Body of pancreas (tissue), 4 donors: ENCODE data around the gene STRA6.

ENCODE experiments used
- CTCF ChIP-seq, 7 experiments: fragments of 450-650 bp in 4 of 7; fragments of 200-600 bp in 3 of 7; sonication (generic) in 3 of 7; IDR thresholded peaks; one replicate each; pipeline ENCODE4 v1.5.1; 2016 to 2019; ENCODE audit warnings: antibody characterized with exemption in 7 of 7
- POLR2A ChIP-seq, 3 donors: fragments of 450-650 bp; IDR thresholded peaks; one replicate each; pipeline ENCODE4 v1.6.1; 2016; ENCODE audit warnings: antibody characterized with exemption in 3 of 3, mild to moderate bottlenecking in 2 of 3

- no peak for TF ChIP-seq CTCF (IDR thresholded peaks at IDR 0.05)
- TF ChIP-seq POLR2A (IDR thresholded peaks at IDR 0.05) = no peak
Measured at GRCh38 chr15:74221399-74222239, 19.0 kb upstream of the STRA6 start.
